BE2C (cell line): ENCODE data around the gene TRPM4.
A peak's percentile ranks its signal among the peaks of the same experiment; 100 is the strongest.

Source experiments
- DNase-seq: peaks from one replicate; pipeline ENCODE4 v3.0.0-alpha.2; 2020
- H3K27me3 ChIP-seq: fragments of 250-450 bp; sonication (Bioruptor Pico); 2 replicates; pipeline ENCODE4 v1.5.1; 2020; ENCODE audit warnings: mild to moderate bottlenecking
- H3K36me3 ChIP-seq: fragments of 250-450 bp; sonication (Bioruptor Pico); 2 replicates; pipeline ENCODE4 v1.5.1; 2020; ENCODE audit warnings: mild to moderate bottlenecking
- H3K4me1 ChIP-seq: fragments of 250-450 bp; sonication (Bioruptor Pico); 2 replicates; pipeline ENCODE4 v1.5.1; 2020
- H3K4me3 ChIP-seq: 2 replicates; pipeline ENCODE4 v1.5.1; 2011; ENCODE audit warnings: low read depth, low read length
- H3K9me3 ChIP-seq: fragments of 250-450 bp; sonication (Bioruptor Pico); 2 replicates; pipeline ENCODE4 v1.5.1; 2020
- TF ChIP-seq, protein P1 (sequence below): IDR thresholded peaks from 2 replicates; pipeline ENCODE4 v1.5.1; 2012; ENCODE audit warnings: mild to moderate bottlenecking, low read depth, low read length

The TRPM4 gene

GRCh38 chr19:49224879-49225278 lies 67.3 kb downstream of the TRPM4 start:
- TF ChIP-seq, protein P1, sequence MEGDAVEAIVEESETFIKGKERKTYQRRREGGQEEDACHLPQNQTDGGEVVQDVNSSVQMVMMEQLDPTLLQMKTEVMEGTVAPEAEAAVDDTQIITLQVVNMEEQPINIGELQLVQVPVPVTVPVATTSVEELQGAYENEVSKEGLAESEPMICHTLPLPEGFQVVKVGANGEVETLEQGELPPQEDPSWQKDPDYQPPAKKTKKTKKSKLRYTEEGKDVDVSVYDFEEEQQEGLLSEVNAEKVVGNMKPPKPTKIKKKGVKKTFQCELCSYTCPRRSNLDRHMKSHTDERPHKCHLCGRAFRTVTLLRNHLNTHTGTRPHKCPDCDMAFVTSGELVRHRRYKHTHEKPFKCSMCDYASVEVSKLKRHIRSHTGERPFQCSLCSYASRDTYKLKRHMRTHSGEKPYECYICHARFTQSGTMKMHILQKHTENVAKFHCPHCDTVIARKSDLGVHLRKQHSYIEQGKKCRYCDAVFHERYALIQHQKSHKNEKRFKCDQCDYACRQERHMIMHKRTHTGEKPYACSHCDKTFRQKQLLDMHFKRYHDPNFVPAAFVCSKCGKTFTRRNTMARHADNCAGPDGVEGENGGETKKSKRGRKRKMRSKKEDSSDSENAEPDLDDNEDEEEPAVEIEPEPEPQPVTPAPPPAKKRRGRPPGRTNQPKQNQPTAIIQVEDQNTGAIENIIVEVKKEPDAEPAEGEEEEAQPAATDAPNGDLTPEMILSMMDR, result peak; percentile 78
- peak; percentile 83 for DNase-seq
- Histone ChIP-seq H3K9me3 (no peaks in the 10 kb centered on the region), H3K27me3 (no peaks in the 10 kb centered on the region), H3K4me3 (no peak overlapping the region; the same call in 1 of the 2 replicates), H3K36me3 (no peaks in the 10 kb centered on the region), H3K4me1 (no peaks in the 10 kb centered on the region)

- peaks cover 13% of the 10 kb centered on the region for H3K27me3 ChIP-seq
- TF ChIP-seq, protein P1, result no peak
- H3K4me3 ChIP-seq, result no peak overlapping the region
- H3K36me3 ChIP-seq, result no peaks in the 10 kb centered on the region
- H3K9me3 ChIP-seq, result no peaks in the 10 kb centered on the region
- H3K4me1 ChIP-seq, result no peaks in the 10 kb centered on the region
- no peak for DNase-seq
Measured at GRCh38 chr19:49229416-49229815, 71.8 kb downstream of the TRPM4 start.

DNA sequence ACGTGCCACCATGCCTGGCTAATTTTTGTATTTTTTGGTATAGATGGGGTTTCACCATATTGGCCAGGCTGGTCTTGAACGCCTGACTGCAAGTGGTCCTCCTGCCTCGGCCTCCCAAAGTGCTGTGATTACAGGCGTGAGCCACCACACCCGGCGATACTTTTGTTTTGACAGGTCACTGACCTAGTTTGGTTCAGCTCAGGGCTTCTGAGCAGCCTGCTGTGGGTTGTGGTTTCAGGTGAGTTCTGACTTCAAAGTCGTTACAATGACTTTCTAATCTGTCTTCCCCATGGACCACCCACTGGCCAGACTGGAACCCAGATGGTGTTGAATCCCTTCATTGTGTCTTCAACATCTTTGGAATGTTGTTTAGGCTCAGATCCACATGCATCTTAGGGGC lies 73.8 kb downstream of the TRPM4 start:
- DNase-seq, result no peak
- no peak overlapping the region for H3K4me3 ChIP-seq
- H3K27me3 ChIP-seq, result peaks cover 31% of the 10 kb centered on the region
- H3K4me1 ChIP-seq, result no peaks in the 10 kb centered on the region
- no peaks in the 10 kb centered on the region for H3K9me3 ChIP-seq
- no peaks in the 10 kb centered on the region for H3K36me3 ChIP-seq
- TF ChIP-seq, protein P1, result no peak

GRCh38 chr19:49231804-49232203 lies 74.2 kb downstream of the TRPM4 start:
- Histone ChIP-seq H3K9me3 (no peaks in the 10 kb centered on the region), H3K4me3 (no peak overlapping the region), H3K27me3 (peaks cover 34% of the 10 kb centered on the region), H3K36me3 (no peaks in the 10 kb centered on the region), H3K4me1 (no peaks in the 10 kb centered on the region)
- no peak for DNase-seq
- TF ChIP-seq, protein P1, result no peak

- TF ChIP-seq, protein P1, result no peak
- no peak for DNase-seq
- Histone ChIP-seq H3K4me3 (no peak overlapping the region), H3K27me3 (peaks cover 34% of the 10 kb centered on the region), H3K9me3 (no peaks in the 10 kb centered on the region), H3K36me3 (no peaks in the 10 kb centered on the region), H3K4me1 (no peaks in the 10 kb centered on the region)
Measured at GRCh38 chr19:49233163-49233562, 75.6 kb downstream of the TRPM4 start.

GRCh38 chr19:49241769-49242168 lies 84.2 kb downstream of the TRPM4 start:
- Histone ChIP-seq H3K4me1 (no peaks in the 10 kb centered on the region), H3K9me3 (no peaks in the 10 kb centered on the region), H3K4me3 (no peak overlapping the region), H3K27me3 (no peaks in the 10 kb centered on the region), H3K36me3 (no peaks in the 10 kb centered on the region)
- DNase-seq, result no peak
- TF ChIP-seq, protein P1, result no peak
